ENCODE measurements around the gene P2RY8. TPM values are rescaled to one million over a fixed set of nuclear protein-coding genes. Genes with fewer than 3 reads are reported as not detected.
"Not testable (repeated sequence)": the region's sequence is repeated elsewhere in the genome, so short reads cannot be mapped to it uniquely, and the experiment has no call there.

P2RY8 gene
- total RNA-seq, 1 donor from 2014 or later: not detected

DNA sequence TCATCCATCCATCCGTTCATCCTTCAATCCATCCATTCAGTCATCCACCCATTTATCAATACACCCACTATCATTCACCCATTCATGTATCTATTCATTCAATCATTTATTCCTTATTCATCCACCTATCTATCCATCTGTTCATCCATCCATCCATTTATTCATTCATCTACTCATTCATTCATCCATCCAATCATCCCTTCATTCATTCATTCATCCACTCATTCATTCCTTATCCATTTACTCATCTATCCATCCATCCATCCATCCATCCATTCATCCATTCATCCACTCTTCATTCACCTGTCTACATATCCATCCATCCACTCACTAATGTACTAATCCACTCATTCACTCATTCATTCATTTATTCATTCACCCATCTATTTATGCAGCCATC lies 9.5 kb downstream of the P2RY8 start:
- H3K36me3 Mint-ChIP-seq (ENCODE audit: unreplicated experiment): no peaks in the 10 kb centered on the region
- TF ChIP-seq, protein P1, sequence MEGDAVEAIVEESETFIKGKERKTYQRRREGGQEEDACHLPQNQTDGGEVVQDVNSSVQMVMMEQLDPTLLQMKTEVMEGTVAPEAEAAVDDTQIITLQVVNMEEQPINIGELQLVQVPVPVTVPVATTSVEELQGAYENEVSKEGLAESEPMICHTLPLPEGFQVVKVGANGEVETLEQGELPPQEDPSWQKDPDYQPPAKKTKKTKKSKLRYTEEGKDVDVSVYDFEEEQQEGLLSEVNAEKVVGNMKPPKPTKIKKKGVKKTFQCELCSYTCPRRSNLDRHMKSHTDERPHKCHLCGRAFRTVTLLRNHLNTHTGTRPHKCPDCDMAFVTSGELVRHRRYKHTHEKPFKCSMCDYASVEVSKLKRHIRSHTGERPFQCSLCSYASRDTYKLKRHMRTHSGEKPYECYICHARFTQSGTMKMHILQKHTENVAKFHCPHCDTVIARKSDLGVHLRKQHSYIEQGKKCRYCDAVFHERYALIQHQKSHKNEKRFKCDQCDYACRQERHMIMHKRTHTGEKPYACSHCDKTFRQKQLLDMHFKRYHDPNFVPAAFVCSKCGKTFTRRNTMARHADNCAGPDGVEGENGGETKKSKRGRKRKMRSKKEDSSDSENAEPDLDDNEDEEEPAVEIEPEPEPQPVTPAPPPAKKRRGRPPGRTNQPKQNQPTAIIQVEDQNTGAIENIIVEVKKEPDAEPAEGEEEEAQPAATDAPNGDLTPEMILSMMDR (IDR thresholded peaks at IDR 0.05): no peak
- H3K9me3 Mint-ChIP-seq (ENCODE audit: unreplicated experiment): no peaks in the 10 kb centered on the region
- no peaks in the 10 kb centered on the region for H3K27me3 Mint-ChIP-seq (ENCODE audit: unreplicated experiment)
- DNase-seq (ENCODE audit: extremely low spot score, unreplicated experiment): no peak
- H3K4me3 Mint-ChIP-seq (ENCODE audit: unreplicated experiment): no peak overlapping the region
- H3K4me1 Mint-ChIP-seq (ENCODE audit: unreplicated experiment): no peaks in the 10 kb centered on the region
- H3K27ac Mint-ChIP-seq (ENCODE audit: unreplicated experiment): no peak overlapping the region

DNA sequence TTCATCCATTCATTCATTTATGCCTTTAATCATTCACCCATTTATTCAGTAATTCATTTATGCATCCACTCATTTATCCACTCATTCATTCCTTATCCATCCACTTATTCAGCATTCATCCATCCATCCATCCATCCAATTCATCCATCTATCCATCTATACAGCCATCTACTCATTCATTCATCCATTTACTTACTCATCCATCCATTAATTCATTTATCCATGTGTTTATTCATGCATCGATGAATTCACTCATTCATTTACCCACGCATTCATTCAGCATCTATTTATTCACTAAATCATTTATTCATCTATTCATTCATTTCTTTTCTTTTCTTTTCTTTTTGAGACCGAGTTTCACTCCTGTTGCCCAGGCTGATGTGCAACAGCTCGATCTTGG lies 10.4 kb downstream of the P2RY8 start:
- no peaks in the 10 kb centered on the region for H3K4me1 Mint-ChIP-seq (ENCODE audit: unreplicated experiment)
- no peaks in the 10 kb centered on the region for H3K27me3 Mint-ChIP-seq (ENCODE audit: unreplicated experiment)
- no peak for DNase-seq (ENCODE audit: extremely low spot score, unreplicated experiment)
- no peak overlapping the region for H3K27ac Mint-ChIP-seq (ENCODE audit: unreplicated experiment)
- TF ChIP-seq, protein P1 (IDR thresholded peaks at IDR 0.05): no peak
- no peak overlapping the region for H3K4me3 Mint-ChIP-seq (ENCODE audit: unreplicated experiment)
- no peaks in the 10 kb centered on the region for H3K9me3 Mint-ChIP-seq (ENCODE audit: unreplicated experiment)
- no peaks in the 10 kb centered on the region for H3K36me3 Mint-ChIP-seq (ENCODE audit: unreplicated experiment)

DNA sequence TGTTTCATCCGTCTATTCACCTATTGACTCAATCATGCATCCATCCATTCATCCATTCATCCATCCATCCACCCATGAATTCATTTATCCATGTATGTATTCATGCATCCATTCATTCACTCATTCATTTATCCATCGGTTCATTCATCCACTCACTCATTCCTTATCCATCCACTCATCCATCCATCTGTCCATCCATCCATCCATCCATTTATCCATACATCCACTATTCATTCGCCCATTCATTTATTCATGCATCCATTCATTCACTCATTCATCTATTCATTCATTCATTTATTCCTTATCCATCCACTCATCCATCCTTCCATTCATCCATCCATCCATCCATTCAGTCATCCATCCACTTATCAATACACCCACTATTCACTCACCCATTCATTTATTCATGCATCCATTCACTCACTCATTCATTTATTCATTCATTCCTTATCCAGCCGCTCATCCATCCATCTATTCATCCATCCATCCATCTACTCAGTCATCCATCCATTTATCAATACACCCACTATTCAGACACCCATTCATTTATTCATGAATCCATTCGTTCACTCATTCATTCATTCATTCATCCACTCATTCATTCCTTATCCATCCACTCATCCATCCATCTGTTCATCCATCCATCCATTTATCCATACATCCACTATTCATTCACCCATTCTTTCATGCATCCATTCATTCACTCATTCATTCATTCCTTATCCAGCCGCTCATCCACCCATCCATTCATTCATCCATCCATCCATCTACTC lies 11.2 kb downstream of the P2RY8 start:
- TF ChIP-seq, protein P1 (IDR thresholded peaks at IDR 0.05): no peak
- H3K9me3 Mint-ChIP-seq (ENCODE audit: unreplicated experiment): no peaks in the 10 kb centered on the region
- DNase-seq (ENCODE audit: extremely low spot score, unreplicated experiment): no peak
- no peaks in the 10 kb centered on the region for H3K4me1 Mint-ChIP-seq (ENCODE audit: unreplicated experiment)
- no peaks in the 10 kb centered on the region for H3K36me3 Mint-ChIP-seq (ENCODE audit: unreplicated experiment)
- no peak overlapping the region for H3K4me3 Mint-ChIP-seq (ENCODE audit: unreplicated experiment)
- no peaks in the 10 kb centered on the region for H3K27me3 Mint-ChIP-seq (ENCODE audit: unreplicated experiment)
- H3K27ac Mint-ChIP-seq (ENCODE audit: unreplicated experiment): no peak overlapping the region

DNA sequence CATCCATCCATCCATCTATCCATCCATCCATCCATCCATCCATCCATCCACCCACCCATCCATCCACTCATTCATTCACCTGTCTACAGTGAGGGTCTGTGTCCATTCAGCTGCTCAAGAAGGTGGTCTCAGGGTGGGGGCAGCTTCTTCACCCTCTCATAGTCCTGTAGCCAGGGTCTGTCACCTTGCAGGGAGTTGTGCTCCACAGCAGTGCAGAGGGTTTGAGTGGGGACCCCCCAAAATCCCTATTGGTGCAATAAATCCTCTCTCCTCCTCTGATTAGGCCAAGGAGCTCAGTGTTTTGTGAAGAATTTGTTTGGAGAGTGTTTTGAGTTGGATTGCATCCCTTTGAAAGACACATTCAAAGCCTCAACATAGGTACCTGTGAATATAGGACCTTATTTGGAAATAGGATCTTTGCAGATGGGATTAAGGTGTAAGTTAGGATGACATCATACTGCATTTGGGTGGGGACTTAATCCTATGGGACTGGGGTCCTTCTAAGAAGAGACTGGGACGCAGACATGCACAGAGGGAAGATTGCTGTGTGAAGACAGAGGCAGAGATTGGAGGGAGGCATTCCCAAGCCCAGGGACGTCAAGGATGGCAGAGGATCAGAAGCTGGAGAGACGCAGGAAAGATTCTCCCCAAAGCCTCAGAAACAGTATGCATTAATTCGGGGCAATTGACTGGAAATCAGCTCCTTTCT lies 12.0 kb downstream of the P2RY8 start:
- Mint-ChIP-seq H3K27ac (ENCODE audit: unreplicated experiment) (no peak overlapping the region), H3K27me3 (ENCODE audit: unreplicated experiment) (no peaks in the 10 kb centered on the region), H3K36me3 (ENCODE audit: unreplicated experiment) (no peaks in the 10 kb centered on the region), H3K4me1 (ENCODE audit: unreplicated experiment) (no peaks in the 10 kb centered on the region), H3K9me3 (ENCODE audit: unreplicated experiment) (no peaks in the 10 kb centered on the region), H3K4me3 (ENCODE audit: unreplicated experiment) (no peak overlapping the region)
- DNase-seq (ENCODE audit: extremely low spot score, unreplicated experiment): peak; percentile 59
- TF ChIP-seq, protein P1 (IDR thresholded peaks at IDR 0.05): no peak

DNA sequence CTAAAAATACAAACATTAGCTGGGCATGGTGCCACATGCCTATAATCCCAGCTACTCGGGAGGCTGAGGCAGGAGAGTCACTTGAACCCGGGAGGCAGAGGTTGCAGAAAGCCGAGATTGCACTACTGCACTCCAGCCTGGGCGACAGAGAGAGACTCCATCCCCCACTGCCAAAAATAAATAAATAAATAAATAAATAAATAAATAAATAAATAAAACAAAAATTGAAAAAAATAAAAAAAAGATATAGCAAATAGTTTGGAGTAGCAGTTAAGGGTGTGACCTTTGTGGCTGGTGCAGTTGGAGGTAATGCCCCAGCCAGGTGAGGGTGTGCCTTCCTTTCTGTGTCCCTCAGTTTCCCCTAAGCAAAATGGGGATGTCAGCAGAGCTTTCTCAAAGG lies 14.1 kb downstream of the P2RY8 start:
- not testable (repeated sequence) for H3K9me3 Mint-ChIP-seq (ENCODE audit: unreplicated experiment); H3K36me3 Mint-ChIP-seq (ENCODE audit: unreplicated experiment); H3K27me3 Mint-ChIP-seq (ENCODE audit: unreplicated experiment); H3K27ac Mint-ChIP-seq (ENCODE audit: unreplicated experiment); H3K4me3 Mint-ChIP-seq (ENCODE audit: unreplicated experiment); DNase-seq (ENCODE audit: extremely low spot score, unreplicated experiment); H3K4me1 Mint-ChIP-seq (ENCODE audit: unreplicated experiment)

Data from osteocyte (in vitro differentiated cells).